PC-3 (cell line): Measurements from ENCODE around the gene ANTXR1.

Experiments
- EZH2 ChIP-seq: fragments of 300-600 bp; sonication (generic); IDR thresholded peaks from one replicate; pipeline ENCODE4 v1.6.1; 2017; ENCODE audit warnings: antibody characterized with exemption, mild to moderate bottlenecking, low read length; ENCODE audit not compliant: unreplicated experiment
- TF ChIP-seq, protein P1 (sequence below): fragments of 300-600 bp; sonication (generic); conservative IDR thresholded peaks from 2 replicates; pipeline ENCODE4 v1.5.1; 2017; ENCODE audit warnings: antibody characterized with exemption, low read depth, mild to moderate bottlenecking, low read length

DNA sequence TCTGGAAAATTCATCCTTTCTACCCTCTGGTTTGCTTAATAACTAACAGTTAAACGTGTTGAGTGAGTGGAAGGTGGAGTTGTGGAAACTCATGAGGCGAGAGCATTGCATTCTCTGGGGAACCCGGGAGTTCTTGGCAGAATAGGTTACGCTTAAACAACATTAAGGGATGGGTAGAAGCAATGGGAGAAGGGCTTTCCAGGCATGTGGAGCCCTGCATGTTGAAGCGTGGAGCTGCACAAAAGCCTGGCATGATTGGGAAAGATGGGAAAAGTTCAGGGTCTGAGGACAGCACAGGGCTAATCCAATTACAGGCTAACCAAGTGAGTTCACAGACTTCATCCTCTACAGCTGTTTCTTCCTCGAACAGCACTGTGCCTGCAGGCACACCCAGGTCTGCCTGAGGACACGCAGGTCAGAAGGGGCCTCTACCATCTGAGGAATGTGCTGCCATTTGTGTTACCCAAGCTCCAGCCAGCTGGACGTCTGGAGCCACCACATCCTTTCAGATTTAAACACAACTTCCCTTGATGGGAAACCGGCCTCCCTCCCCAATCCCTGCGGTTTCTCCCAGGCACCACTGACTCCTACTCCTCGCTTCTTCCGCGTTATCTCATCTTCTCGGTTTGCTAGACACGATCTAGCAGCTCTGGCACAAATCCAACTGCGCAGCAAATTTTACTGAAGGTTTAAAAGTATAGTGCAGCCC, 164.2 kb downstream of the ANTXR1 start:
- TF ChIP-seq, protein P1, sequence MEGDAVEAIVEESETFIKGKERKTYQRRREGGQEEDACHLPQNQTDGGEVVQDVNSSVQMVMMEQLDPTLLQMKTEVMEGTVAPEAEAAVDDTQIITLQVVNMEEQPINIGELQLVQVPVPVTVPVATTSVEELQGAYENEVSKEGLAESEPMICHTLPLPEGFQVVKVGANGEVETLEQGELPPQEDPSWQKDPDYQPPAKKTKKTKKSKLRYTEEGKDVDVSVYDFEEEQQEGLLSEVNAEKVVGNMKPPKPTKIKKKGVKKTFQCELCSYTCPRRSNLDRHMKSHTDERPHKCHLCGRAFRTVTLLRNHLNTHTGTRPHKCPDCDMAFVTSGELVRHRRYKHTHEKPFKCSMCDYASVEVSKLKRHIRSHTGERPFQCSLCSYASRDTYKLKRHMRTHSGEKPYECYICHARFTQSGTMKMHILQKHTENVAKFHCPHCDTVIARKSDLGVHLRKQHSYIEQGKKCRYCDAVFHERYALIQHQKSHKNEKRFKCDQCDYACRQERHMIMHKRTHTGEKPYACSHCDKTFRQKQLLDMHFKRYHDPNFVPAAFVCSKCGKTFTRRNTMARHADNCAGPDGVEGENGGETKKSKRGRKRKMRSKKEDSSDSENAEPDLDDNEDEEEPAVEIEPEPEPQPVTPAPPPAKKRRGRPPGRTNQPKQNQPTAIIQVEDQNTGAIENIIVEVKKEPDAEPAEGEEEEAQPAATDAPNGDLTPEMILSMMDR: no peak
- TF ChIP-seq EZH2: no peak
